ENCODE results near the gene PHF5A.

DNA sequence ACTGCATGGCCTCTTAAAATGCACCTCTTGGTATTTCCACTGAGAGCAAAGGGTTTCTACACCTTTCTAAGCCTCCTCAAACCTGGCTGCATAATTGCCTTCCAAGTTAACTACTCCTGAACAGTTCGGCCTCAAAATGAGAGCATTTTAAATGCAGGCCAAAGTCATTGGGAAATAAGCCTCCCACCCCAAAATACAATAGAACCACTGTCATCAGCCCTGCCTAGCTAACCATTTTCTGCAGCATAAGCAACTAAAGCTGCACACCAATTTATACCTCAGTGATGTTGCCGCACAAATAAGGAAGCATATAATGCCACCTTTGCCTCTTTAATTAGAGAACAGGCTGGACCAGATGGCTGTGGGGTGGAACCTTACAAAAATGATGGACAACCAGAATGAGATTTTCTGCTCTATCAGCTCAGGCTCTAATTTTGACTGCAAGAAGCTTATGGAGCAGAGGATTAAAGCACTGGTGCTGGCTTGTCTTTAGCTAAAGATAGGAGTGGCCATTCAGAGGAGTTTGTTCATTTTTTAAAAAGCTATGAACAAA is 26.2 kb downstream of the PHF5A start:
- TF ChIP-seq, protein P1, sequence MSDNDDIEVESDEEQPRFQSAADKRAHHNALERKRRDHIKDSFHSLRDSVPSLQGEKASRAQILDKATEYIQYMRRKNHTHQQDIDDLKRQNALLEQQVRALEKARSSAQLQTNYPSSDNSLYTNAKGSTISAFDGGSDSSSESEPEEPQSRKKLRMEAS (IDR thresholded peaks at IDR 0.05) = no peak
- TF ChIP-seq CTCF (IDR thresholded peaks at IDR 0.05) = no peak
- TF ChIP-seq ATOH8 (CRISPR knock-in tag; IDR thresholded peaks at IDR 0.05; ENCODE audit: low read depth) = no peak
- TF ChIP-seq MAZ (IDR thresholded peaks at IDR 0.05; ENCODE audit: borderline replicate concordance, low read depth, low read length) = no peak
- TF ChIP-seq MAFK (IDR thresholded peaks at IDR 0.05; ENCODE audit: partially characterized antibody) = no peak
- TF ChIP-seq, protein P2, sequence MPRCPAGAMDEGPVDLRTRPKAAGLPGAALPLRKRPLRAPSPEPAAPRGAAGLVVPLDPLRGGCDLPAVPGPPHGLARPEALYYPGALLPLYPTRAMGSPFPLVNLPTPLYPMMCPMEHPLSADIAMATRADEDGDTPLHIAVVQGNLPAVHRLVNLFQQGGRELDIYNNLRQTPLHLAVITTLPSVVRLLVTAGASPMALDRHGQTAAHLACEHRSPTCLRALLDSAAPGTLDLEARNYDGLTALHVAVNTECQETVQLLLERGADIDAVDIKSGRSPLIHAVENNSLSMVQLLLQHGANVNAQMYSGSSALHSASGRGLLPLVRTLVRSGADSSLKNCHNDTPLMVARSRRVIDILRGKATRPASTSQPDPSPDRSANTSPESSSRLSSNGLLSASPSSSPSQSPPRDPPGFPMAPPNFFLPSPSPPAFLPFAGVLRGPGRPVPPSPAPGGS (IDR thresholded peaks at IDR 0.05) = no peak
- TF ChIP-seq CEBPB (IDR thresholded peaks at IDR 0.05) = no peak
- TF ChIP-seq KDM1A (IDR thresholded peaks at IDR 0.05; ENCODE audit: low read depth) = no peak
- no peak for TF ChIP-seq SREBF2 (IDR thresholded peaks at IDR 0.05)
- no peak for TF ChIP-seq ZC3H11A (IDR thresholded peaks at IDR 0.05)
- no peak for TF ChIP-seq TFCP2L1 (CRISPR knock-in tag; IDR thresholded peaks at IDR 0.05)
- no peak for TF ChIP-seq PHF8 (IDR thresholded peaks at IDR 0.05; ENCODE audit: borderline replicate concordance, low read depth)
- TF ChIP-seq POLR2A (IDR thresholded peaks at IDR 0.05; ENCODE audit: low read length) = no peak

All from A549 (cell line).